Cardiac muscle cell (in vitro differentiated cells and primary cell): Measurements from ENCODE around the gene EXPH5. TPM values are rescaled to one million over a fixed set of nuclear protein-coding genes. Genes with fewer than 3 reads are reported as not detected.

Source experiments
- DNase-seq, 2 donors: peaks; one replicate each; pipeline versions ENCODE4 v3.0.0 to v3.0.0-alpha.2; 2010 to 2017; ENCODE audit warnings: low read depth in 1 of 2, low spot score in 1 of 2
- H3K27ac ChIP-seq: fragments of 200-600 bp; sonication (generic); 2 replicates; pipeline ENCODE4 v1.5.1; 2016
- H3K27me3 ChIP-seq: fragments of 200-600 bp; sonication (generic); 2 replicates; pipeline ENCODE4 v1.6.0; 2016; ENCODE audit warnings: control low read depth
- H3K36me3 ChIP-seq: fragments of 200-600 bp; sonication (generic); 2 replicates; pipeline ENCODE4 v1.5.1; 2016; ENCODE audit warnings: control low read depth
- H3K4me1 ChIP-seq: fragments of 200-600 bp; sonication (generic); 2 replicates; pipeline ENCODE4 v1.8.1; 2017; ENCODE audit warnings: low read depth, mild to moderate bottlenecking, mixed run types
- H3K4me3 ChIP-seq: fragments of 200-600 bp; sonication (generic); 2 replicates; pipeline ENCODE4 v1.5.1; 2016; ENCODE audit warnings: mild to moderate bottlenecking
- H3K9me3 ChIP-seq: fragments of 200-600 bp; sonication (generic); 2 replicates; pipeline ENCODE4 v1.5.1; 2017; ENCODE audit warnings: low read depth, mild to moderate bottlenecking, control low read depth
- polyA plus RNA-seq: library from polyadenylated mRNA; unstranded; fragments of >200 nt; fragmentation: Nextera tagmentation; extraction: Ambion mirVana; gene quantifications from 2 replicates; pipeline ENCODE4 v1.2.1, GENCODE V29; 2016
- total RNA-seq: library from RNA; depleted of rRNA; stranded (reverse); fragments of >200 nt; gene quantifications from 2 replicates; pipeline ENCODE4 v1.2.3, GENCODE V29; 2016
- TF ChIP-seq, protein P1 (sequence below): IDR thresholded peaks from 2 replicates; pipeline ENCODE4 v1.5.1; 2012; ENCODE audit warnings: low read depth, mild to moderate bottlenecking, low read length

EXPH5 gene
- total and polyA plus RNA-seq, 2 experiments from 2014 or later: 2.6 to 7.7 TPM

DNA sequence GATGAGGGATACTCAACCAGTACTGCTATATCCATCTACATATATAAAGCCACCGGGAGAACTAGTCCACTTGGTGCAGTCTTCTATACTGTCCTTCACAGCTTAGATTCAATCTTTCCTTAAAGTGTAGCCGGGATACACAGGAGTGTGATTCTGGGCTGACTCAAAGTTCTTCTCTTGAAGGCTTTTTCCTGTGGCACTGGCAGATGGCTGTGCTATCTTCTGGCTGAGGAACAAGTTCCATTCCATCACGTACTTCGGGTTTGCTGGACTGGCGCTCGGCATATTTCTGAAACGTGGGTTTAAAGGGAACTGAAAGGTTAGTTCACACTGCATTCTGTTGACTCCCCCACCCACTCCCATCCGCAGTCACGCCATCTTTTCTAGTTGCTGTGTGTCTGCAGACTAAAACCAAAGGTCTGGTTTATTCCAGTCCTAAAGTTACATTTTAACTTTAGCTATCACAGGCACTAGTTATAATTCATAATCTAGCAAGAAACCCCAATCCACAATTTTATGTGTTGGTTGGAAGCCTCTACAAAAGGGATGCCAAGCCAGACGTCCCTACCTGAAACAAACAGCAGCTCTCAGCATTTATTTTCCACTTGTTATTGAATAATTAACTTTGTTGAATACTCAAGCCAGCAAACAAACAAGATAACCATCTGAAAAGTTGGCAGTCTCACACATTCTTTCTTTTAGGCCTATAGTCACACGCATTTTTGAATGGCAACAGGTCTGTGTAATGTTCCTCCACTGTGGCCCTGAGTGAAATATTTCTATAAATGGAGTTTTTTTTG lies 118.7 kb downstream of the EXPH5 start:
- H3K27me3 ChIP-seq: no peaks in the 10 kb centered on the region
- H3K27ac ChIP-seq: no peak overlapping the region
- peaks cover 2% of the 10 kb centered on the region for H3K36me3 ChIP-seq
- H3K9me3 ChIP-seq: no peaks in the 10 kb centered on the region
- H3K4me1 ChIP-seq: no peaks in the 10 kb centered on the region
- TF ChIP-seq, protein P1, sequence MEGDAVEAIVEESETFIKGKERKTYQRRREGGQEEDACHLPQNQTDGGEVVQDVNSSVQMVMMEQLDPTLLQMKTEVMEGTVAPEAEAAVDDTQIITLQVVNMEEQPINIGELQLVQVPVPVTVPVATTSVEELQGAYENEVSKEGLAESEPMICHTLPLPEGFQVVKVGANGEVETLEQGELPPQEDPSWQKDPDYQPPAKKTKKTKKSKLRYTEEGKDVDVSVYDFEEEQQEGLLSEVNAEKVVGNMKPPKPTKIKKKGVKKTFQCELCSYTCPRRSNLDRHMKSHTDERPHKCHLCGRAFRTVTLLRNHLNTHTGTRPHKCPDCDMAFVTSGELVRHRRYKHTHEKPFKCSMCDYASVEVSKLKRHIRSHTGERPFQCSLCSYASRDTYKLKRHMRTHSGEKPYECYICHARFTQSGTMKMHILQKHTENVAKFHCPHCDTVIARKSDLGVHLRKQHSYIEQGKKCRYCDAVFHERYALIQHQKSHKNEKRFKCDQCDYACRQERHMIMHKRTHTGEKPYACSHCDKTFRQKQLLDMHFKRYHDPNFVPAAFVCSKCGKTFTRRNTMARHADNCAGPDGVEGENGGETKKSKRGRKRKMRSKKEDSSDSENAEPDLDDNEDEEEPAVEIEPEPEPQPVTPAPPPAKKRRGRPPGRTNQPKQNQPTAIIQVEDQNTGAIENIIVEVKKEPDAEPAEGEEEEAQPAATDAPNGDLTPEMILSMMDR: no peak
- no peak for DNase-seq
- H3K4me3 ChIP-seq: no peak overlapping the region

DNA sequence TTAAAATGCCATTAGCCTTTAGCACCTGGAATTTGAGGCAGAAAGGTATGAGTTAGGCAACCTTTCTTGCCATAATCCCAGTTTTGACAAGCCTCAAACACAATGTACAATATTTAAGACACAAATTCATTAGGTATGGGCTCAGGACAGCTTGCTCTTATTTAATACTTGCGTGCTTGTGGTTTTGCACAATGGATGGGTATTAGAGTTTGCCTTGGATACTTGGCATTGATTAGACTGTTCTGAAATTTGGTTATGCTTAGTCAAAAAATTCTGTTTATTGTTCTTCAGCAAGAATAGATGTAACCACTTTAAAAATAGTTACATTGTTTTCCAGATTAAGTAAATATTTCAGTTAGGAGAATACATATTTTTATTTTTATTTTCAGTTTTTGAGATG lies 120.9 kb downstream of the EXPH5 start:
- Histone ChIP-seq H3K27ac (no peak overlapping the region), H3K27me3 (no peaks in the 10 kb centered on the region), H3K9me3 (no peaks in the 10 kb centered on the region), H3K4me1 (peaks cover 10% of the 10 kb centered on the region), H3K4me3 (no peak overlapping the region), H3K36me3 (no peaks in the 10 kb centered on the region)
- TF ChIP-seq, protein P1: no peak
- DNase-seq: no peak

DNA sequence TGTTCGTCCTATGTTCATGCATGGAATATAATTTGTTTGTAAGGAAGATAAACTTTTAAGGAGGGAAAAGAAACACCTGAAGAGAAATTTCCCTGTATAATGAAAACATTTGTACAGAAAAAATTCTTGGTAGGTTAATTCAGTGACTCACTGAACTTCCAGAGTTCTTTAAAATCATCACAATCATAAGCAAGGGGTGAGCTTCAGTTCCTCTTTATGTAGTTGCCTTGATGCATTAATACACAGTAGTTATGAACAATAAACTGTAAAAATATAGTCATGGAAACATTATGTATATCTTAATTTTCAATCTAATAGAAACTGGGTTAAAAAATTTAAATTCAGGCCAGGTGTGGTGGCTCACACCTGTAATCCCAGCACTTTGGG lies 125.1 kb downstream of the EXPH5 start:
- peak overlapping the region; percentile 97 for H3K27ac ChIP-seq
- TF ChIP-seq, protein P1: no peak
- DNase-seq: no peak
- no peak overlapping the region for H3K4me3 ChIP-seq
- no peaks in the 10 kb centered on the region for H3K27me3 ChIP-seq
- peaks cover 12% of the 10 kb centered on the region for H3K4me1 ChIP-seq
- H3K9me3 ChIP-seq: no peaks in the 10 kb centered on the region
- no peaks in the 10 kb centered on the region for H3K36me3 ChIP-seq

DNA sequence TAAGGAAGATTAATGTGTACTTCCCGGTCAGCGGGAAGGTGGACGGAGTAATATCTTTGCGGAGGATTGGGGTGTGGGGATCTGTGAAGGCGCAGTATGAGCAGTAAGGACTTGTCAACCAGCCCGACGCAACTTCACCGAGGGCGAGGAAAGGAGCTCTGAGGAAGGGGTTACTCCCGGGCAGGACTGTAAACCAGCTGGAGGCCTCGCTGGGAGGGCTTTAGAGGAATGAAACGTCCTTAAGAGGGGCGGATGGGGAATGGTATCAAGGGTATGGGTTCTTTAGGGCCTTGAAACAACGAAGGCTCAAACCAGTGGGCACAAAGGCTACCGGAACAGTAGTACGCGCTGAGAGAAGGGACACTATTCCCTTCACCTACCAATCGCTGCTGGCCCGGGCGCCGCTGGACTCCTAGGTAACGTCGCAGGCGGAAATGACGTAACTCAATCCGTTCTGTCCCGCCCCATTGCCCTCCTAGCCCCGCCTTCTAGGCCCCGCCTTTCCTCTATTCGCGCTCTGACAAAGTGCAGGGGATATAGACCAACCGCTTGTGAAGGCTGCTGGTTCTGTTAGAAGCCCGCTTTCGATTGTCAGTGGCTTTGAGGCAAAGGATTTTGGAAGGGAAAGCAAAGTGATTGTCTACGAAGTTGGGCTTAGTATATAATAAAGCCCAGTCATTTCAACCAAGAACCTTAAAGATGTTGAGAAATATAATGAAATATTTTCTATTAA lies 126.3 kb downstream of the EXPH5 start, which contains the start of gene C11orf65:
Gene C11orf65 (minus strand): TSS at position 439 of the 733 bp plus-strand sequence. CDS start 5,970 bp downstream, outside the sequence.
- H3K4me1 ChIP-seq: peaks cover 12% of the 10 kb centered on the region
- DNase-seq: peak; percentile 98
- H3K4me3 ChIP-seq: peak within 1 kb of the TSS; percentile 45
- H3K27me3 ChIP-seq: no peaks in the 10 kb centered on the region
- H3K36me3 ChIP-seq: no peaks in the 10 kb centered on the region
- peak within 1 kb of the TSS; percentile 97 for H3K27ac ChIP-seq
- H3K9me3 ChIP-seq: no peaks in the 10 kb centered on the region
- TF ChIP-seq, protein P1: no peak

DNA sequence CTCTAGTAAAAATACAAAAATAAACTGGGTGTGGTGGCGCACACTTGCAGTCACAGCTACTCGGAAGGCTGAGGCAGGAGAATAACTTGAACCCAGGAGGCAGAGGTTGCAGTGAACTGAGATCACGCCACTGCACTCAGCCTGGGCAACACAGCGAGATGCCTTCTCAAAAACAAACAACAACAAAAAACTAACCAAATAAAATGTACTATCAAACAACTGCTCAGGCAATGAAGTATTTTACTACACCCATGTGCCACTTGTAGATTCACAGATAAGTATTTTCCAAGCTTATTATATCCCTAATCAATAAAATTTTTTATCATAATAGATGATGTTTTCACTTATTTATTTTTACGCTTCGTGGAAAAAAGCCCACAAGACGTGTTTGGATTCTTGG lies 127.2 kb downstream of the EXPH5 start:
- Histone ChIP-seq H3K4me1 (peaks cover 12% of the 10 kb centered on the region), H3K4me3 (peak overlapping the region; percentile 45), H3K27ac (peak overlapping the region; percentile 97), H3K36me3 (no peaks in the 10 kb centered on the region), H3K27me3 (no peaks in the 10 kb centered on the region), H3K9me3 (no peaks in the 10 kb centered on the region)
- TF ChIP-seq, protein P1: no peak
- DNase-seq: no peak

Other genes with a start within 250 kb of the EXPH5 start
- 1.6 TPM in 1 of 2 replicates, not detected in the other for gene C11orf65, start 126.2 kb downstream of the EXPH5 start, total RNA-seq
- gene C11orf65, start 126.2 kb downstream of the EXPH5 start, polyA plus RNA-seq: 1.4 and 3.7 TPM in 2 replicates
- gene POGLUT3, start 95.4 kb downstream of the EXPH5 start, total RNA-seq: 8.5 and 12.0 TPM in 2 replicates
- gene POGLUT3, start 95.4 kb downstream of the EXPH5 start, polyA plus RNA-seq: 14.5 and 18.8 TPM in 2 replicates
- gene DDX10, start 71.3 kb upstream of the EXPH5 start, total RNA-seq: 17.9 and 19.2 TPM in 2 replicates
- gene DDX10, start 71.3 kb upstream of the EXPH5 start, polyA plus RNA-seq: 16.0 and 16.4 TPM in 2 replicates